HG03108 (cell line): ENCODE measurements around the gene MAMDC2.

Source experiments
- ATAC-seq: cut with Tn5 transposase; IDR thresholded peaks from one replicate; pipeline ENCODE4 v1.9.1; 2021; ENCODE audit warnings: moderate library complexity; ENCODE audit not compliant: unreplicated experiment

Gene MAMDC2

GRCh38 chr9:70105147-70105546, 61.5 kb downstream of the MAMDC2 start:
- no peak for ATAC-seq

- ATAC-seq: no peak
These were observed 62.9 kb downstream of the MAMDC2 start for GRCh38 chr9:70106571-70106970.

- ATAC-seq: no peak
These were observed 63.9 kb downstream of the MAMDC2 start for GRCh38 chr9:70107558-70107957.

- no peak for ATAC-seq
These were observed 64.5 kb downstream of the MAMDC2 start for GRCh38 chr9:70108181-70108580.

GRCh38 chr9:70110194-70111041, 66.8 kb downstream of the MAMDC2 start:
- no peak for ATAC-seq

GRCh38 chr9:70111042-70111602, 67.5 kb downstream of the MAMDC2 start:
- peak; percentile 67 for ATAC-seq

- no peak for ATAC-seq
These were observed 68.1 kb downstream of the MAMDC2 start for GRCh38 chr9:70111641-70112236.

- ATAC-seq: no peak
These were observed 69.3 kb downstream of the MAMDC2 start for GRCh38 chr9:70112981-70113380.

- ATAC-seq: peak; percentile 51
These were observed 69.9 kb downstream of the MAMDC2 start for GRCh38 chr9:70113403-70114022.

GRCh38 chr9:70114898-70115297, 71.2 kb downstream of the MAMDC2 start:
- no peak for ATAC-seq

- ATAC-seq: no peak
These were observed 74.2 kb downstream of the MAMDC2 start for GRCh38 chr9:70117835-70118319.

GRCh38 chr9:70119786-70120185, 76.1 kb downstream of the MAMDC2 start:
- ATAC-seq: no peak

- no peak for ATAC-seq
These were observed 77.3 kb downstream of the MAMDC2 start for GRCh38 chr9:70120834-70121510.

- no peak for ATAC-seq
These were observed 78.3 kb downstream of the MAMDC2 start for GRCh38 chr9:70121818-70122436.

GRCh38 chr9:70123695-70124094, 80.0 kb downstream of the MAMDC2 start:
- no peak for ATAC-seq

GRCh38 chr9:70125621-70126263, 82.1 kb downstream of the MAMDC2 start:
- ATAC-seq: no peak

GRCh38 chr9:70127036-70127435, 83.4 kb downstream of the MAMDC2 start:
- no peak for ATAC-seq

- ATAC-seq: no peak
These were observed 84.1 kb downstream of the MAMDC2 start for GRCh38 chr9:70127540-70128416.

- ATAC-seq: no peak
These were observed 86.6 kb downstream of the MAMDC2 start for GRCh38 chr9:70130266-70130665.
